GM12873 (cell line): Measurements from ENCODE around the gene DAB2.

Source experiments
- CTCF ChIP-seq: IDR thresholded peaks from 2 replicates; pipeline ENCODE4 v1.5.1; 2012; ENCODE audit warnings: low read depth, mild to moderate bottlenecking, moderate library complexity, low read length, control low read depth; ENCODE audit not compliant: insufficient read depth; ENCODE audit errors: missing control alignments

Gene DAB2

DNA sequence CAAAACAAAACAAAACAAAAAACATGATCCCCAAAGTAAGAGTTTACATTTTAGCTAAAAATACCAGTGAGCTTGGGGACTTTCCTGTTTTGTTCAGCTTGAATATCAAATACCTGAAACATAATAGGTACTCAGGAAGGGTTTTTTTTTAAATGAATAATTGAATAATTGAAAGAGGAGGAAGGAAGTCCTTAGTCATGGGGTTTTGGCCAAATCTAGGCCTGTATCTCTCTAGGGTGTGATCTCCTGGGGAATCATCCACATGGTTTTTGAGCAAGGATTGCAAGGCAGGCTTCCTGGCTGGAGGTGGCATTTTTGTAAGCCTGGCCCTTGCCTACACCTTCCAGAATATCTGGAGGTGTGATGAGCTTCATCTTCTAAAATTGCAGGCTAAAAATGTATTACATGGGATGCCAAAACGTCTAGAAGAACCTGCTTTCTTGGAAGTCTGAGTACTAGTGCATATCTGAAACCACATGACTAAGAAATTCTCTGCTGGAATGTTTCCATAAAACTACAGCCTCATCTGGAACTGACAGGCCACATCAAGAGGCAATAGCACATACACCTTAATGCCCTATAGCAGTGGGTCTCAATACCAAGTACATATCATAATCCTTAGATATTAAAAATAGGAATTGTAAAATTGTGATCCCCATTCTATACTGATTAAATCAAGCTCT is 70.9 kb downstream of the DAB2 start:
- no peak for TF ChIP-seq CTCF

DNA sequence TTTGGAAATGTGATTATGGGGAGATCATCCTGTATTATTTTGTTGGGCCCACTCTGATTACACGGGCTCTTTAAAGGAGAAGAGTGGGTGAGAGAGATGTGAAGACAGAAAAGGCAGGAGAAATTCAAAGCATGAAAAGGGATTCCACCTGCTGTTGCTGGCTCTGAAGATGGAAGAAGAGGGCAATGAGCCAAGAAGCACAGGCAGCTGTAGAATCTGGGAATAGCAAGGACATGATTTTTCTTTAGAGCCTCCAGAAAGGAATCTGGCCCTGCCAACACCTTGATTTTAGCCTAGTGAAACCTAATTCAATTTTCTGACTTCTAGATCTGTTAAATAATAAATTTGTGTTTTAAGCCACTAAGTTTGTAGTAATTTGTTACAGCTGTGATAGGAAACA is 71.8 kb downstream of the DAB2 start:
- no peak for TF ChIP-seq CTCF

- no peak for TF ChIP-seq CTCF
These were observed 72.6 kb downstream of the DAB2 start for GRCh38 chr5:39352170-39352569.

GRCh38 chr5:39349484-39349883 is 75.3 kb downstream of the DAB2 start:
- no peak for TF ChIP-seq CTCF

GRCh38 chr5:39342460-39342859 is 82.3 kb downstream of the DAB2 start:
- no peak for TF ChIP-seq CTCF

- TF ChIP-seq CTCF: no peak
These were observed 82.9 kb downstream of the DAB2 start for GRCh38 chr5:39341896-39342295.

DNA sequence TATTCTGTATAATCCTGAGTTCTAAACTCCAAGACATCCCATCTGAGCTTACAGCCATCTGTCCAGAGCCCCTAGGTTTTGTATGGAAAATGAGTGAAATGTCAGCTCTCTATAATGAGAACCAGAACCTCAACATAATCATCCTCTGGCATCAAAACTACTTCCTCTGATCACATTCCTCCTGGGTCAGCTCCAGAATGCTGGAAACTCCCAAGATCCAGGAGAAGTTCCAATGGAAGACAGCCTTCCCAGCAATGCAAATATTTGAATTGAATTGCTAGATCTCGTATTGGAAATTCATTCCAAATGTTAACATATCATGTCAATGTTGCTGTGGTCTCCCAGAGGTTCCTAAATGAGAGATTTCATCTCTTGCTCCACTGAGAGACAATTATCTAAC is 84.3 kb downstream of the DAB2 start:
- TF ChIP-seq CTCF: no peak
